ENCODE measurements around the gene MAN1C1. TPM values are rescaled to one million over a fixed set of nuclear protein-coding genes. Genes with fewer than 3 reads are reported as not detected.

The MAN1C1 gene
- total RNA-seq, 1 experiment from 2014 or later: 16.8 TPM

GRCh38 chr1:25713961-25714360, 97.4 kb downstream of the MAN1C1 start:
- peaks cover 26% of the 10 kb centered on the region for H3K4me1 Mint-ChIP-seq
- ATAC-seq (no peak), DNase-seq (ENCODE audit: low spot score) (no peak)
- no peaks in the 10 kb centered on the region; the same call in 1 of the 2 replicates for H3K27me3 Mint-ChIP-seq (ENCODE audit: low read depth)
- ChIA-PET POLR2A (no interaction called here), CTCF (interaction anchor here (1.1 to 1.5 kb wide), 3 partner anchors 11 to 84 kb away, joined by 3 to 6 read pairs (median 3); no protein-coding TSS in a partner anchor)
- H3K27ac Mint-ChIP-seq: no peak overlapping the region
- H3K36me3 Mint-ChIP-seq: no peaks in the 10 kb centered on the region
- H3K4me3 Mint-ChIP-seq: no peak overlapping the region
- peaks cover 10% of the 10 kb centered on the region for H3K9me3 Mint-ChIP-seq
- no peak for TF ChIP-seq IRF1 (CRISPR knock-in tag; IDR thresholded peaks at IDR 0.05)
- no peak for TF ChIP-seq PREB (CRISPR knock-in tag; IDR thresholded peaks at IDR 0.05; ENCODE audit: borderline replicate concordance)

- peaks cover 10% of the 10 kb centered on the region for H3K9me3 Mint-ChIP-seq
- H3K4me1 Mint-ChIP-seq: peaks cover 21% of the 10 kb centered on the region
- 0 out of 2 replicates have a peak overlapping the region, but pooled peaks have one; percentile 49 for H3K27ac Mint-ChIP-seq
- POLR2A ChIA-PET: no interaction called here
- H3K36me3 Mint-ChIP-seq: no peaks in the 10 kb centered on the region
- DNase-seq (ENCODE audit: low spot score) (no peak), ATAC-seq (no peak)
- no peak overlapping the region for H3K4me3 Mint-ChIP-seq
- H3K27me3 Mint-ChIP-seq (ENCODE audit: low read depth): no peaks in the 10 kb centered on the region; the same call in 1 of the 2 replicates
- CTCF ChIA-PET: interaction anchor here (1.1 to 1.5 kb wide), 3 partner anchors 11 to 84 kb away, joined by 3 to 6 read pairs (median 3); no protein-coding TSS in a partner anchor
- no peak for TF ChIP-seq ARID4B (CRISPR knock-in tag; IDR thresholded peaks at IDR 0.05; ENCODE audit: borderline replicate concordance)
- no peak for TF ChIP-seq ZBTB43 (CRISPR knock-in tag; IDR thresholded peaks at IDR 0.05)
- no peak for TF ChIP-seq CREB1 (CRISPR knock-in tag; IDR thresholded peaks at IDR 0.05)
- no peak for TF ChIP-seq CDX4 (CRISPR knock-in tag; IDR thresholded peaks at IDR 0.05; ENCODE audit: borderline replicate concordance)
- TF ChIP-seq SMAD3 (CRISPR knock-in tag; IDR thresholded peaks at IDR 0.05; ENCODE audit: borderline replicate concordance): no peak
- TF ChIP-seq CTCF (IDR thresholded peaks at IDR 0.05): no peak
- no peak for TF ChIP-seq MAX (CRISPR knock-in tag; IDR thresholded peaks at IDR 0.05)
- no peak for TF ChIP-seq MLX (CRISPR knock-in tag; IDR thresholded peaks at IDR 0.05)
- no peak for TF ChIP-seq AFF4 (CRISPR knock-in tag; IDR thresholded peaks at IDR 0.05; ENCODE audit: borderline replicate concordance)
- TF ChIP-seq MXD4 (CRISPR knock-in tag; IDR thresholded peaks at IDR 0.05; ENCODE audit: borderline replicate concordance): no peak
- no peak for TF ChIP-seq CREM (CRISPR knock-in tag; IDR thresholded peaks at IDR 0.05)
- no peak for TF ChIP-seq E2F4 (CRISPR knock-in tag; IDR thresholded peaks at IDR 0.05; ENCODE audit: borderline replicate concordance, low read depth)
These were observed 97.9 kb downstream of the MAN1C1 start for GRCh38 chr1:25714372-25714931.

All from WTC11 (cell line).